Eye (tissue), 1 donor: ENCODE measurements around the gene MTHFD2L.
A peak's percentile ranks its signal among the peaks of the same experiment; 100 is the strongest.
"Not testable (repeated sequence)": the region's sequence is repeated elsewhere in the genome, so short reads cannot be mapped to it uniquely, and the experiment has no call there.

Experiments
- DNase-seq: peaks from one replicate; pipeline ENCODE4 v3.0.0-alpha.2; 2015

Gene MTHFD2L

DNA sequence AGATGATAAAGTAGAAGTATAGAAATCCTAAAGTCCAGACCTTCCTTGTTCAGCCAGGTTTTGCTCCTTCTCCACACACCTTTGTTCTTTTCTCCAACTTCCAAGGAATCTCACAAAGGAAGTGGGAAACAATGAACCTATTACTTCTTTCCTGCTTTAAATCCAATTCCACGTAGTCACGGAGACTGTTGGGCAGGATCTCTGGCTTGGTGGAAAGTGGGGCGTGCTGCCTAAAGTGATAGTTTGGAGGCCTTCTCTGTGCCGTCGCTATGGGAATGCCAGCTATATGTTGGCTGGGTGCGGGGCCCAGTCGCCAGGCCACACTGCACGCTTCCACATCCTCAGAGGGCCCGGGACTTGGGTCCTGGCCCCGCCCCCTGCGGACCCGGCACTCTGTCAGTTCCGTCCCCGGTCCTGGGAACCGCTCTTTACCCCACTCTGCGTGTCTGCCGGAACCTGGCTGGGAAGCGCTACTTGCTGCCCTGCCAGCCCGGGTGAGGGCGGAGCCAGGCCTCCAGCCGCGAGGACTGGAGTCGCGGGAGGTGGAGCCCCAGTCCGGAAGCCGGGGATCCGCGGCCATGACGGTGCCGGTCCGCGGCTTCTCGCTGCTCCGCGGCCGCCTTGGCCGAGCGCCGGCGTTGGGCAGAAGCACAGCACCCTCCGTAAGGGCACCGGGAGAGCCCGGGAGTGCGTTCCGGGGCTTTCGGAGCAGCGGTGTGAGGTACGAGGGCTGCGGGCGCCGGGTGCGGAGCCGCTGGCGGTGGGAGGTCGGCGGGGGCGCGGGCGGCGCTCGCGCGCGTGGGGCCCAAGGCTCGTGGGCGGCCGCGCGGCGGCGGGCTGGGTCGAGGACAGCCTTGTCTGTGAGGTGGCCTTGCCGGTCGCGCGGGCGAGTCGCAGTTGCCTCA, at the start of gene MTHFD2L:
TSS of gene MTHFD2L (plus strand) at position 558 of the 905 bp plus-strand sequence. CDS start at position 579, 21 bp downstream.
- DNase-seq: peak; percentile 96

DNA sequence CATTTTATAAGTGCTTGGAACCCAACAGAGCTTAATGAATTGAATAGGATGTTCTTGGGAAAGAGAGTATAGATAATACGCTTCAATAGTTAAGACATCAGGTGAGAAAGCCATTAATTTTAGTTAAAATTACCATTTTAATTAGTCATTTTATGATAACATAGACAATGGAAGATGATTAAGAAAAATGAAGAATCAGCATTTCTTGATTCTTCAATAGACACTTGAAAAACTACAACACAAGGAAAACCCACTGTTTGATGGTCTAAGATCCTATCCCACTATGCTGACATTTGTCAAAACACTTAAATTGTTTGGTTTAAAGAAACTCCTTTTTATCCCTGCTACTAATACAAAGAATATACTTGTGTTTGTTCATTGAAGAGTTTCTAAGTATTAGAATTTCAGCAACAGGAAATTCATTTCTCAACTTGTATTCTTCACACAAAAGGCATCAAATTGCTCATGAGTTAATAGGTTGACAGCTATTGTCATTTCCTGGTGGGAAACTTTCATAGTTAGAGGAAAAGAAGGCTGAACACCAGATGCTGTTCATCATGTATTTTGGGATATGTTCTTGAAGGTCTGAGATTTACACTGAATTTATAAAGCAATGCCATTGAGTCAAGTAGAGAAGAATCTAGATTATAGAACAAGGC, 49.3 kb upstream of the MTHFD2L start:
- DNase-seq: peak; percentile 86

DNA sequence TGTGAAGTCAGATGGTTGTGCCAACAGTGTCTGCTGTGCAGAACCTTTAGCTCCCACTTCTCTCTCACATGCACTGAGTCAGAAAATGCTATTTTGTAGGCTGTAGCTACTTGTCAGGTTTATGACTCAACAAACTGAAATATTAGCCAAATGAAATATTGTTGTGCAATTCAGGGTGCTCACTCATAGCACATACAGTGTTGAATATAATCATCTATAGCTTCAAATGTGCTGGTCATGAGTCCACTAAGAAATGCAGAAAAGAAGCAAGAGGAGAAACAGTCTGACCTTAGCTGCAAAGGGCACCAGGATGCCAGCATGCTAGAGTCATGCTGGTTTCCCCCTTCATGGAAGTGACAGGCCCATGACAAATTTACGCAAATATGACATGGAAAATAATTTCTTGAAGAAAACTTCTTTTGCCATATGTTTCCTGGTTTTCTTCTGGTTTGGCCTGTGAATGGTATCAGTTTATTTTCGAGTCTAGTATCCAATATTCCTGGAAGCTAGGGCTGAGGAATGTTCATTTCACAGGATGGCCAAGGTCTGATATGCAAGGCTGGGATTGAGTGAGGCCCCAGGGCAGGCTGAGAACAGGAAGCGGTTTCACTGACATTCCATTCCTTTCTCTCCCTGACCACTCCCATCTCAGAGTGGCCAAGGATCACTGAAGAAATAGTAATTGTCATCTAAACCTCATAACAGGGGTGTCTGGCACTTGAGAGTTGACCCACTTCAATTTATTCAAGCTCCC, 48.6 kb upstream of the MTHFD2L start:
- DNase-seq: peak; percentile 68

DNA sequence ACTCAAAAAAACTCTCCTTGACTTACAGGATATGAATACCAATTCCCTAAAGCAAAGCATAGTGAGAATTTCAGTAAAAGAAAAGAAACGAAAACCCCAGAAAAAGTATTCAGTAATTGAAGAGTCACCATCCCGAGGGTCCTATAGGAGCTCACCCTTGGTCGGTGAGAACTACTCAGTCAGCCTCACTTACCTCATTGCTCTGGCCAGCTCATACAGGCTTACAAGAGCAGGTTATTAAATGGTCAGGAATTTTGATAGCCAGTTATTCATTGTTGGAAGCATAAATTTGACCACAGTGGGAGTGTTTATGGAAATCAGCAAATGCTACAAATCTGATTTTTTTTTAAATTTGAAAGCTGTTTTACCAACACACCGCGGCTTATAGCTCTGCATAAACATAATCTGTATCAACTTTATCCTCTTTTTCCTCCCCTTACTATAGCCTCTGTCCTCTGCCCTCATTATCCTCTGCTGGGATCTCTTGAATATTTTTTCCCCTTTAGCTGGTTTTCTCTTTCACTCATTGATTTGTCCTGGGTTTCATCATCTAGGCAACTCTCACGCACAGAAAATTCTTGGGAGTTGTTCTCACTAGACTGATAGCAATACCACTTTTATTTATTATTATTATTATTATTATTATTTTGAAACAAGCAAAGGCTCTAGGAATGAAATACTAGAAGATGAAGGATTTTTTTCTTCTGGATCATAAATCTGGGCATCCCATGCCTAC, 47.9 kb upstream of the MTHFD2L start:
- DNase-seq: no peak

DNA sequence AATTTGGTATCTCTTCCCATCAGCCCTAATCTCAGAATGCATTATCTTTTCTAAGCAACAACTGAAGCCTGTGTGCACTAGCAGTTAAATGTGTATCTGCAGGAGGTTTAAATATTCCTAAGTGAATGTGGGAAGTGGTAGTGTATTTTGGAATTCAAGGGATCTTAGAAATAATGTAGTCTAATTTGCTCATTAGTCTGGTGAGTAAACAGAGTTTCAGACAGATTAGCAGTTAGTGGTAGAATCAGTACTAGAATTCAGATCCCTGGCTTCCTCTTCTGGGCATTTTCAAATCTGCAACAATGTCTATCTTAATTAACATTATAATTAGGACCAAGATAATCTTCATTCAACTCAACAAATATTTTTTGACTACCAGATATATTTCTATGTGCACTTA, 47.2 kb upstream of the MTHFD2L start:
- DNase-seq: no peak

DNA sequence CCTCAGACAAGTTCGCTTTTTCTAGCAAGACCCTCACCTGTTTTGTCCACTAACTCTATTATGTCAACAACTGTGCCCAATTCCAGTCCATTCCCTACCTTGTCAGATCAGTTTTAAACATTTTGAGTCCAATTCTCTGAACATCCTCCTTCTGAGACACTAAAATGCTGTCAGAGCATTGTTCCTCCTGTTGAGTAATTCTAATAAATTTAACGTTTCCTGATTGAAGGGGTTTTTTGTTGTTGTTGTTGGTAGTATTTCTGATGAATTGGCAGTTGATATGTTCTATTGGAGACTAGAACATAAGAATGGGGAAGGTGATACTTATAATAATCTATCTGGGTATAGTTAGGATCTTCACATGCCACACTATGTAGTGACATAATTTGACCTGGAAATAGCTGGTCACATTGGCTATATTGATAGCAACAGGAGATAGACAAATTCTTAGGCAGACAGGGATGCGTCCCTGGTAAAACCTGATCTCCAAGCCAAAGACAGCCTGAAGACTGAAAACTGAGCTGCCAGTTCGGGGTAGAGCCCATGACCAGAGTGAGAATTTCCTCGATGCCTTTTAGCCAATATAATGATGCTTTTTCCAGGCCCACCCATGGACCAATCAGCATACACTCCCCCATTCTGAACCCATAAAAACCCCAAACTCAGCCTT, 46.5 kb upstream of the MTHFD2L start:
- DNase-seq: no peak

DNA sequence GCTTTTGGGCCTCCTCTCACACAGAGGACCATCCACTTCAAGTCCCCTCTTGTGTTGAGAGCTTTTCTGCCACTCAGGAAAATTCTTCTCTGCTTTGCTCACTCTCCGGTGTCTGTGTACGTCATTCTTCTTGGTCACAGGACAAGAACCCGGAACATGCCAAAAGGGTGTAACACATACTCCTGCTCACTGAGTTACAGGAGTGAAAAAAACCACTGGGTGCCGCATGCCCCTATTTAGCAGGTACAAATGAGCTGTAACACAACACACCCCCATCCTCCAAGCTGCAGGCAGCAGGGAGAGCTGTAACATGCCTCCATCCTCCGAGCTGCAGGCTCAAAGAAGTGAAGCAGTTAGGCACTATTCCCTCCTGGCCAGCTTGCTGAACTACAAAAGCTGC, 45.9 kb upstream of the MTHFD2L start:
- no peak for DNase-seq

DNA sequence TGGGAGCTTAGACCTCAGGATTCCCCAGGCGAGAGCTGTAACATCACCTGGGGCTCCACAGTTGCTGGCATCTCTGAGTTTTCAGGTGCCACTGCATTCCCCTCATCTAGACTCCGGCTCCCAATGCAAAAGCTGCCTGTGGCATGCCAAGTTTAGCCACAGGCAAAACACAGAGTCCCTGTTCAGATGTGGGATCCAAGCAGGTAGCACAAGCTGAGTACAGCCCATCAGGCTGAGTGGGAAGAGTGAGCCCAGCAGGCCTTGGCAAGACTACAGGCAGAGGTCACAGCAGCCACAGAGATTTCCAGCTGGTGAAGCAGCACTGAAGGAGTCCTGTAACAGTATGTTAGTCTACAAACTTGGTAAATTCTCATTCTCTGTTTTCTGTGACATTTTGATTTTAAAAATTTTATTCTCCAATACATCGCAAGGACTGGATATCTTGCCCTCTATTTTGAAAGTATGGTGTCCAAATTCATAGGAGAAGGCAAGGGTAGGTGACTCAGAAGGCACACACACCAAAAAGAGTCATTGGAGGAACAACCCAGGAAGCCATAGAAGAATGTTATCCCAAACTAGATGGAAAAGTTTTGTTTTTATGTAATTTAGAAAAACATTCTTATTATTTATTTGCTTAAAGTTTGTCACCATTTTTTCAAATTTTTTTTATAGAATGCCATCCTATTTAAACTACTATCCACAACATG, 45.4 kb upstream of the MTHFD2L start:
- no peak for DNase-seq

DNA sequence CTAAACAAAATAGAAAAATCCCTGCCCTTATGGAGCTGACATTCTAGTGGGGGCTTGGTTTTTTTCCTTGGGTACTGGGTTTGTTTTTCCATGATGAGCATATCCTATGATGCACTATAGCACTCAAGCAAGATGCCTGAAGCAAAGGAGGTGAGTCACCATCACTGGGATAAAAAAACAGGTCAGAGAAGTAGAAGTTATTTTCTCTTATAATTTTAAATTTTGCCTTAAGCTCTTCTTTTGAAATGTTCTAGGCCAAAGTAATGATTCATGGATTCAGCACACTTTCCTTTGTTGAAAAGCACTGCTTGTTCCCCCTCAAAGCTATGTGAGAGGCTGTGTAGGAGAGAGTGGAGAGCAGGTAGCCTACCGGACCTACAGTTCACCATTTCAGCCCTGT, 43.7 kb upstream of the MTHFD2L start:
- no peak for DNase-seq

DNA sequence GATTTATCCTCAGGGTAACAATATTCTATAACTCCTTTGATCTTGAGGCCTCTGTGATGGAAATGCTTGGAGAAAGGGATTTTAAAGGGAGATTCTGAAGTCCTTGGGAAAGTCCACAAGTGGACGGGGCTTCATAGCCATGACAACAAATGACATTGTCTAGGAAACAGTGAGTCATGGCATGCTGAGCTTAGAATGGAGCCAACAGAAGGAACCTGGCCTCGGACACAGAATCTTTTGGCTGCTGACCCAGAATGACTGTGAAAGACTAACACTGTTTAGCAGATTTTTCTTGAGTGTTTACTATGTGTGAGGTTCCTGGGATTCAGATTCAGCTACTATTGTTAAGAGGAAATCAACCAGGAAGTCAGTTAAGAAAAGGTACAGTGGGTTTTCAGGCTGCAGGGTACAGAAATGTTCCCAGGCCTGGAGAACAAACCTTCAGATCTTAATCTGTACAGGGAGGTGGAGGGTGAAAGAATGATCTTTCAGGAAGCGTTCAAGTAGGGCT, 40.8 kb upstream of the MTHFD2L start:
- no peak for DNase-seq

DNA sequence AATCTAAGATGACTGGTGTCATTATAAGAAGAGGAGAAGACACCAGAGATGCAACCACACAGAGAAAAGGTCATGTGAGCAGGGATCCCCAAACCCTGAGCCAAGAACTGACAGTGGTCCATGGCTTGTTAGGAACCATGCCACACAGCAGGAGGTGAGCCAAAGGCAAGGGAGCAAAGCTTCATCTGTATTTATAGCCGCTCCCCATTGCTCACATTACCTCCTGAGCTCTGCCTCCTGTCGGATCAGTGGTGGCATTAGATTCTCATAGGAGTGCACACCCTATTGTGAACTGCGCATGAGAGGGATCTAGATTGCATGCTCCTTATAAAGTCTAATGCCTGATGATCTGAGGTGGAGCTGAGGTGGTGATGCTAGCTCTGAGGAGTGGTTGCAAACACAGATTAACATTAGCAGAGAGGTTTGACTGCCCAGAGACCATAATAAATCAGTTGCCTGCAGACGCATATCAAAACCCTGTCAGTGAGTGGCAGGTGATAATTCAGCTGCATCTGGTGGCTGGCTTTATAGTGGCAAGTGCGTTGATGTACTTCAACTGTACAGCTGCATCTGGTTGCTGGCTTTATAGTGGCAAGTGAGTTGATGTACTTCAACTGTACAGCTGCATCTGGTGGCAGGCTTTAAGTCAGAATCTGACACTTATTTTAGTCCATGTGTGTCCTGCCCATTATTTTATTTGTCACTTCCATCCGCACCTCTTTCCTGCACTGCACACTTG, 39.1 kb upstream of the MTHFD2L start:
- DNase-seq: no peak

DNA sequence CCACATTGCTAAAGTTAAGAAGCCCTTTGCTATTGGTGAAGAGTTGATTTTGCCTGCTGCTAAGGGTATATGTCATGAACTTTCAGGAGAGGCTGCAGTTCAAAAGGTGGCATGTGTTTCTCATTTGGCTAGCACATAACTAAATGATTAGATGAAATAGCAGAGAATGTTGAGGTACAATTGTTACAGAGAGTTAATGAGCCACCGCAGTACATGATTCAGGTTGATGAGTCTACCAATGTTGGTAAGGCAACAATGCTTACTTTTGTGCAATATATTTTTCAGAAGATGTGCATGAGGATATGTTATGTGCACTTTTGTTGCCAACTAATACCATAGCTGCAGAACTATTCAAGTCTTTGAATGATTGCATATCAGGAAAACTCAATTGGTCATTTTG, 37.8 kb upstream of the MTHFD2L start:
- DNase-seq: no peak

DNA sequence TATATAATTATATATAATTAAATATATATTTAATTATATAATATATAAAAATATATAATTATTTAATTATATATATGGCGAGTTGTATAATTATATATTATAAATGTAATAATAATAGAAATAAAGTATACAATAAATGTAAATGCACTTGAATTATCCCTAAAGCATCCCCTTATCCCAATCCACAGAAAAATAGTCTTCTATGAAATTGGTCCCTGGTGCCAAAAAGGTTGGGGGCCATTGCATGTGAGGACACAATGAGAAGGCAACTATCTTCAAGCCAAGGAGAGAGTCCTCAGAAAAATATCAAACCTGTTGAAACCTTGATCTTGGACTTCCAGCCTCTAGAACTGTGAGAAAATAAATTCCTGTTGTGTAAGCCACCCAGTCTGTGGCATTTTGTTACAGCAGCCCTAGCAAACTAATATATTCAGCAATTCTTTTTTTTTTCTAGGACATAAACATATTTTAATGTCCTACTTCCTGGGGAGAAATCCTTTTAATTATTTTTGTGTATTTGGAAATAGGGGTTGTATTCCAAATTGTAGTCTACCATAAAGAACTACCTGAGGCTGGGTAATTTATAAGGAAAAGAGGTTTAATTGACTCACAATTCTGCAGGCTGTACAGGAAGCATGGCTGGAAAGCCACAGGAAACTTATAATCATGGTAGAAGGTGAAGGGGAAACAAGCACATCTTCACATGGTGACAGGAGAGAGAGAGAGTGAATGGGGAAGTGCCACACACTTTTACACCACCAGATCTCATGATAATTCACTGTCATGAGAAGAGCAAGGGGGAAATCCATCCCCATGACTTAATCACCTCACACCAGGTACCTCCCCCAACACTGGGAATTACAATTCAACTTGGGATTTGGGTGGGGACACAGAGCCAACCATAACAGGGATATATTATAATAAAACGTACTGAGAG, 36.0 kb upstream of the MTHFD2L start:
- DNase-seq: no peak

DNA sequence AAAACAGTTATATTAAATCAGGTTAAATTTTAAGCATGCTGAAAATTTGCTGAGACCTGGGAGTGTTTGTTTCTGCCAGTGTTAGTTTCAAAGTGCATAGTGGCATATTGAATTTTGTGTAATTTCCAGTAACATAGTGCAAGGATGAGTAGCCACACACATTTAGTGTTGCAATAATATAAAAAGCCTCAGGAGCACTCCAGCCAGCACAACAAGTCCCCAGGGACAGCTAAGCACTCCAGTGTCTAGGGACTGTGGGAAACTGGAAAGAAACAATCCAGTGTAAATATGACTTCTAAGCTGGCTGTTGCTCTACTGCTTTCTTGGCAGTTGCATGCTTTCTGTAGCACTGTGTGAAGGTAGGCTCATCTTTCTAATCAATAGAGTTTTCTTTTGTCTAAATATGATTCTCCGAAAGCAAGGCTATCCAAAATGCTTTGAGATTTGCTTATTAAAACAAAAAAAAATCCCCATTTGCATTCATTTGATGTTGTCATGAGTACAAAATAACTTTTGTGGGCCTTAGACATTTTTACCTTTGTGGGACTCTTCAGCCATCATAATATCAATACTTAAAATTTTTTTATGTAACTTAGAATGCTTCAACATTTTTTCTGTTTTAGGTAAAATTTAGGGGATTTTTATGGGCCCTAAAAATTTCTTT, 34.7 kb upstream of the MTHFD2L start:
- no peak for DNase-seq

DNA sequence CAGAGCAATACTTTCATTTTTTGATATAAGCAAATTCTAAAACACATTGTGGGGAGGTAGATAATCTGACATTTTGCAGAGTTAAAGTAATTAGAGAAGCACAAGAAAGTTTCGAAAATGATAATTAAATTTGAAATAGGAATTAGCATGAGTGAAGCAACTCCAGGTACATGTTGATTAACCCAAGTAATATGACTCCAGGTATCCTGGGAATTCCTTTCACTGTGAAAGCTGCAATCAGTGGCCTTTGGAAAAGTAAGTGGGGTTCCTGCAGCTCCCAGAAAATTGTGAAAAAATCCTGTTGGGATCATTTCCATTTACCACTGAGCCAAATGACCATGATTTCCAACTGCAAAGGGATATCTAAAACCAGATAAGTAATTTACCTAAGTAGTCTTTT, 32.9 kb upstream of the MTHFD2L start:
- no peak for DNase-seq

DNA sequence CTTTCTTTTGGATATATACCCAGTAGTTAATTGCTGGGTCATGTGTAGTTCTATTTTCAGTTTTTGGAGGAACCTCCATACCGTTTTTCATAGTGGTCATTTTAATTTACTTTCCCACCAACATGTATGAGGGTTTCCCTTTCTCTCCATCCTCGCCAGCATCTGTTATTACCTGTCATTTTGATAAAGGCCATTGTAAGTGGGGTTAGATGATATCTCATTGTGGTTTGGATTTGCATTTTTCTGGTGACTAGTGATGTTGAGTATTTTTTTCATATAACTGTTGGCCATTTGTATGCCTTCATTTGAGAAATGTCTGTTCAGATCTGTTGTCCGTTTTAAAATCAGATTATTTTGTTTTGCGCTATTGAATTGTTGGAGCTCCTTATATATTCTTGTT, 30.2 kb upstream of the MTHFD2L start:
- DNase-seq: no peak

DNA sequence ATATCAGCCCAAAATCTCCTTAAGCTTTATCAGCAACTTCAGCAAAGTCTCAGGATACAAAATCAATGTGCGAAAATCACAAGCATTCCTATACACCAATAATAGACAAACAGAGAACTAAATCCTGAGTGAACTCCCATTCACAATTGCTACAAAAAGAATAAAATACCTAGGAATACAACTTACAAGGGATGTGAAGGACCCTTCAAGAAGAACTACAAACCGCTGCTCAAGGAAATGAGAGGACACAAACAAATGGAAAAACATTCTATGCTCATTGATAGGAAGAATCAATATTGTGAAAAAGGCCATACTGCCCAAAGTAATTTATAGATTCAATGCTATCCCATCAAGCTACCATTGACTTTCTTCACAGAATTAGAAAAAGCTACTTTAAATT, 27.1 kb upstream of the MTHFD2L start:
- not testable (repeated sequence) for DNase-seq

DNA sequence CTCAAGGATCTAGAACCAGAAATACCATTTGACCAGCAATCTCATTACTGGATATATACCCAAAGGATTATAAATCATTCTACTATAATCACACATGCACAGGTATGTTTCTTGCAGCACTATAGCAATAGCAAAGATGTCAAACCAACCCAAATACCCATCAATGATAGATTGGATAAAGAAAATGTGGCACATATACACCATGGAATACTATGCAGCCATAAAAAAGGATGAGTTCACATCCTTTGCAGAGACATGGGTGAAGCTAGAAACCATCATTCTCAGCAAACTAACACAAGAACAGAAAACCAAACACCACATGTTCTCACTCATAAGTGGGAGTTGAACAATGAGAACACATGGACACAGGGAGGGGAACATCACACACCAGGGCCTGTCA, 25.7 kb upstream of the MTHFD2L start:
- DNase-seq: not testable (repeated sequence)

DNA sequence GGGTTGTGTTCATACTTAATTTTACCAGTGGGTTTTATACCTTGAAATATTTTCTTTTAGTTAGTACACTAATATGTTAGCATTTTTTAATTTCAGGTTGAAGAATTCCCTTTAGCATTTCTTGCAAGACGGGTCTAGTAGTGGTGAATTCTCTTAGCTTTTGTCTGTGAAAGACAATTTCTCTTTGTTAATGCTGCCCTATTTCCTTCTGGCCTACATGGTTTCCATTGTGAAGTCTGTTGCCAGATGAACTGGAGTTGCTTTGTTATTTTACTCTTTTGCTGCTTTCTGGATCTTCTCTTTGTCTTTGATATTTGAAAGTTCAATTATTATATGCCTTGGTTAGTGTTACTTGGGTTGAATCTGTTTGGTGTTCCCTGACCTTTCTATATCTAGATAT, 25.0 kb upstream of the MTHFD2L start:
- peak; percentile 22 for DNase-seq
